Muscle layer of duodenum (tissue), 2 donors: ENCODE measurements around the gene CLEC20A.
A peak's percentile ranks its signal among the peaks of the same experiment; 100 is the strongest.

Source experiments
- H3K27ac ChIP-seq: one replicate; pipeline ENCODE4 v1.7.0; 2013; ENCODE audit warnings: mild to moderate bottlenecking, low read length
- H3K27me3 ChIP-seq: one replicate; pipeline ENCODE4 v1.7.0; 2013; ENCODE audit warnings: low read depth, mild to moderate bottlenecking, control low read depth, low read length
- H3K36me3 ChIP-seq, 2 donors: one replicate each; pipeline ENCODE4 v1.7.0; 2013; ENCODE audit warnings: low read length in 2 of 2, control low read depth in 1 of 2, mild to moderate bottlenecking in 1 of 2; ENCODE audit not compliant: insufficient read depth in 2 of 2, control insufficient read depth in 1 of 2
- H3K4me1 ChIP-seq, 2 donors: one replicate each; pipeline ENCODE4 v1.7.0; 2013; ENCODE audit warnings: low read length in 2 of 2, mild to moderate bottlenecking in 2 of 2, control low read depth in 1 of 2, moderate library complexity in 1 of 2; ENCODE audit not compliant: insufficient read depth in 2 of 2, control insufficient read depth in 1 of 2
- H3K4me3 ChIP-seq, 2 donors: one replicate each; pipeline ENCODE4 v1.7.0; 2013; ENCODE audit warnings: low read length in 2 of 2, low read depth in 1 of 2, mild to moderate bottlenecking in 1 of 2
- H3K9me3 ChIP-seq, 2 donors: one replicate each; pipeline ENCODE4 v1.7.0; 2013; ENCODE audit warnings: low read length in 2 of 2, control low read depth in 1 of 2, mild to moderate bottlenecking in 1 of 2; ENCODE audit not compliant: control insufficient read depth in 1 of 2
- donor health status: healthy.

CLEC20A gene

GRCh38 chr1:178537382-178538090 is 40.8 kb upstream of the CLEC20A start:
- Histone ChIP-seq H3K27ac (peak overlapping the region; percentile 32), H3K36me3 (no peaks in the 10 kb centered on the region), H3K27me3 (no peaks in the 10 kb centered on the region), H3K4me1 (peaks cover 0 to 6% of the 10 kb centered on the region in 2 donors), H3K9me3 (no peaks in the 10 kb centered on the region), H3K4me3 (no peak overlapping the region)

DNA sequence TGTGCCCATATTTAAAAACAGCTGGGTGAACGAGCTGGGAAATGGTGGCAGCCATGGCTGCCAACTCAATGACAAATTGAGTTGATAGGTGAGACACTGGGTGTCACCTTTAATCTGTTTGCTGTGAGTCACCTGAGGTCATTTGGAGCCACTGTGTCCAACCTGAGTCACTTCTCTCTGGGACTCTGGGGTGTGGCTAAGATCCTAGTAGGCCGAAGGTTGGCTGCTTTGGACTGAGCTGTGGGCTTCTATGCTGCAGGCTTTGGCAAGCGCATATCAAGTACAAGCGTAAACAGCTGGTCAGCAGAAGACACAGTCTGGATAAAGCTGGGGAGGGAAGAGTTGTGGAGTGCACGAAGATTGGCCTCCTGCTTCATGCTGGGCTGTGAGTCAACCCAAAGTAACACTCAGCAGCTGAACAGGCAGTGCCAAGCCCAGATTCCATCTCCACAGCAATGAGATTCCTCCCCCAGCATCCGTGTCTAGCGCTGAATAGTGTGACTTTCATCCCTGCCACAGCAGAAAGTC is 40.1 kb upstream of the CLEC20A start:
- H3K9me3 ChIP-seq, result no peaks in the 10 kb centered on the region
- no peak overlapping the region for H3K4me3 ChIP-seq
- H3K27me3 ChIP-seq, result no peaks in the 10 kb centered on the region
- H3K4me1 ChIP-seq, result peaks cover 0 to 4% of the 10 kb centered on the region in 2 donors
- H3K36me3 ChIP-seq, result no peaks in the 10 kb centered on the region
- H3K27ac ChIP-seq, result peak overlapping the region; percentile 32

DNA sequence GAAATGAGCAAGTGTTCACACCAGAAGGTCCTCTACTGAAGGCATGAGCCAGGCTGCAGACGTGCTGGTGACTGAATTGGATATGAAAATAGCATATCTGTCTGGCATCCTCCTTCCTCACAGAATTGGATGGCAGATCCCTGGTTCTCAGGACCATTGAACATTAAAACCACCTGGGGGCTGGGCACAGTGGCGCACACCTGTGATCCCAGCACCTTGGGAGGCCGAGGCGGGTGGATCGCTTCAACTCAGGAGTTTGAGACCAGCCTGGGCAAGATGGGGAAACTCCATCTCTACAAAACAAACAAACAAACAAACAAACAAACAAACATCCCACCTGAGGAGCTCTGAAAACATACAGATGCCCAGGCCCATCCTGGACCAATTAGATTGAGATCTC is 39.6 kb upstream of the CLEC20A start:
- Histone ChIP-seq H3K4me1 (no peaks in the 10 kb centered on the region), H3K4me3 (no peak overlapping the region), H3K27ac (peak overlapping the region; percentile 32), H3K36me3 (no peaks in the 10 kb centered on the region), H3K9me3 (no peaks in the 10 kb centered on the region), H3K27me3 (no peaks in the 10 kb centered on the region)

GRCh38 chr1:178534137-178534868 is 37.5 kb upstream of the CLEC20A start:
- H3K4me3 ChIP-seq, result no peak overlapping the region
- no peaks in the 10 kb centered on the region for H3K27me3 ChIP-seq
- no peaks in the 10 kb centered on the region for H3K9me3 ChIP-seq
- H3K27ac ChIP-seq, result no peak overlapping the region
- no peaks in the 10 kb centered on the region for H3K36me3 ChIP-seq
- no peaks in the 10 kb centered on the region for H3K4me1 ChIP-seq

- Histone ChIP-seq H3K4me1 (no peaks in the 10 kb centered on the region), H3K4me3 (no peak overlapping the region), H3K9me3 (no peaks in the 10 kb centered on the region), H3K27ac (no peak overlapping the region), H3K27me3 (no peaks in the 10 kb centered on the region), H3K36me3 (no peaks in the 10 kb centered on the region)
Observed at GRCh38 chr1:178533121-178533946, 36.6 kb upstream of the CLEC20A start.

DNA sequence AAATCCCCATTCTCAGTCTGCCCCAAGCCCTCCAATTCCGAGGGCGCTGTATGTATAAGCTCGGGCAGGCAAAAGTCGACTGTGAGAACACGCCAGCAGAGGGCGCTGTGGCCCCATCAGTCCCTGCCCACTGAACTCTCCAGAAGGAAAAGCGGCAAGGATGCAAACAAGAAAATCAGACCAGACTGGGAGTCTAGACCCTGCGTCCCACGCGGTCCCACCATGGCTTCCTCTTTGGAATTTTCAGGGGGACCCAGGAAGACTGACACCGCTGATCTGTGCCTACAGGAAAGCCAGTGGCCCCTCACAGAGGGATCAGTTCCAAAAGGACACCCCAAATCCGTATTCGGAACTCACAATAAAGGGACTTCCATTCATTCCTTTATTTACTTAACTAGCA is 35.6 kb upstream of the CLEC20A start:
- Histone ChIP-seq H3K9me3 (no peaks in the 10 kb centered on the region), H3K36me3 (no peaks in the 10 kb centered on the region), H3K27me3 (no peaks in the 10 kb centered on the region), H3K4me3 (no peak overlapping the region), H3K27ac (no peak overlapping the region), H3K4me1 (no peaks in the 10 kb centered on the region)

GRCh38 chr1:178531887-178532286 is 35.1 kb upstream of the CLEC20A start:
- no peaks in the 10 kb centered on the region for H3K4me1 ChIP-seq
- H3K9me3 ChIP-seq, result no peaks in the 10 kb centered on the region
- H3K27me3 ChIP-seq, result no peaks in the 10 kb centered on the region
- H3K27ac ChIP-seq, result no peak overlapping the region
- no peak overlapping the region for H3K4me3 ChIP-seq
- H3K36me3 ChIP-seq, result no peaks in the 10 kb centered on the region

GRCh38 chr1:178530502-178530901 is 33.7 kb upstream of the CLEC20A start:
- Histone ChIP-seq H3K27ac (no peak overlapping the region), H3K27me3 (no peaks in the 10 kb centered on the region), H3K36me3 (no peaks in the 10 kb centered on the region), H3K4me1 (no peaks in the 10 kb centered on the region), H3K9me3 (no peaks in the 10 kb centered on the region), H3K4me3 (no peak overlapping the region)

DNA sequence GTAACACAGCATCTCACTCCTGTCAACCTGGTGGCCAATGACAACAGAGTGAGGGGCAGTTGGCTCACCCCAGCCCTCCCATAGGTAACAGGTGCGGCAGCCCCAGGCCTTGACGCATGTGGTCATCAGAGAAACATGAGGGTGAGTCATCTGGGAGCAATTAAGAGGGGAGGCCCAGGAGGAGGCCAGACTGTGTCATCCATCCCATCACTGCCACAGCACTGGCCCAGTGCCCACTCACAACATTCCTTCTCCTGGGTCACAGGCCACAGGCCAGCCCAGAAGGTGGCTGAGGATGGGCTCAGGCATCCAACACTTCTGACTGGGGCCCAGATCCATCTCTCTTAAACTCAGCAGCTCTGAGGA is 33.3 kb upstream of the CLEC20A start:
- Histone ChIP-seq H3K36me3 (no peaks in the 10 kb centered on the region), H3K4me1 (no peaks in the 10 kb centered on the region), H3K27me3 (no peaks in the 10 kb centered on the region), H3K27ac (no peak overlapping the region), H3K9me3 (no peaks in the 10 kb centered on the region), H3K4me3 (no peak overlapping the region)

DNA sequence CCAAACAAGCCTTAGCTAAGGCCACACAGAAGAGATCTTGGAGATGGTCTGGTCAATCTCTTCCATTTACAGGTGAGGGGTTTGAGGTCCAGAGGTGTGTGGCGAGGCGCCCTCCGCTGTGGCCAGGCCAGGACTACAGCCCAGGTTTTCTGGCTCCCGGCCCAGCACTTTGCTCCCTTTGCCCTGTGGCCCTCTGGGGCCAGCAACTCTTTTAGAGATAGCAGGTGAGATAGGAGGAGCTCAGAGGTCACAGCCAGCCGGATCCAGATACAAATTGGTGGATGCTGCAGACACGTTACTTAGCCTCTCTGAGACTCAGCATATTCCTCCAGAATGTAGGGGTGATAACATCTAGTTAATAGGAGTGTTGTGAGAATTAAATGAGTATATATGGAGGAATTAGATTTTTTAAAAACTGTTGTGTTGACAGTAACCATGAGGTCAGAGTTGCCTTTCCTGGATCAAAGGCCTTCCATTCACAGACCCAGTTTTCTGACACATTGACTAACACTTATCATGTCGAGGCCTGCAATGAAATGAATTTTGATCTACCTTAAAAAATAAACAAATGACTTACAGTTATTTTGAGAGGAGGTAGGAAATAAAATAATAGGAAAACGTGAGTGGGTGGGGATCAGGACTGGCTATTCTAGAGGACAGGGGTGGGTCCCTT is 32.7 kb upstream of the CLEC20A start:
- no peak overlapping the region for H3K4me3 ChIP-seq
- H3K27me3 ChIP-seq, result no peaks in the 10 kb centered on the region
- H3K4me1 ChIP-seq, result no peaks in the 10 kb centered on the region
- H3K27ac ChIP-seq, result no peak overlapping the region
- no peaks in the 10 kb centered on the region for H3K36me3 ChIP-seq
- no peaks in the 10 kb centered on the region for H3K9me3 ChIP-seq

GRCh38 chr1:178528953-178529335 is 32.2 kb upstream of the CLEC20A start:
- no peak overlapping the region for H3K4me3 ChIP-seq
- no peaks in the 10 kb centered on the region for H3K27me3 ChIP-seq
- H3K4me1 ChIP-seq, result no peaks in the 10 kb centered on the region
- H3K36me3 ChIP-seq, result no peaks in the 10 kb centered on the region
- H3K9me3 ChIP-seq, result no peaks in the 10 kb centered on the region
- H3K27ac ChIP-seq, result no peak overlapping the region
